SU-DHL-6 (cell line): ENCODE results near the gene ACOT8.

Source experiments
- CTCF ChIP-seq: fragments of 200-600 bp; sonication (generic); IDR thresholded peaks from one replicate; pipeline ENCODE4 v1.5.1; 2017; ENCODE audit warnings: antibody characterized with exemption, mild to moderate bottlenecking, low read length, moderate library complexity; ENCODE audit not compliant: insufficient read depth, poor library complexity, severe bottlenecking
- EZH2phosphoT487 ChIP-seq: fragments of 200-600 bp; sonication (generic), shearing (Covaris generic); conservative IDR thresholded peaks from 2 replicates; pipeline ENCODE4 v1.6.1; 2018; ENCODE audit warnings: mild to moderate bottlenecking, antibody characterized with exemption, low read length, moderate library complexity, mixed read lengths

- no peak for TF ChIP-seq EZH2phosphoT487
- TF ChIP-seq CTCF, result no peak
These were observed 39.6 kb downstream of the ACOT8 start for GRCh38 chr20:45817376-45818194.
